A673 (cell line): Measurements from ENCODE around the gene ADH1B. TPM values are rescaled to one million over a fixed set of nuclear protein-coding genes. Genes with fewer than 3 reads are reported as not detected.

ENCODE experiments used
- BruUV-seq: library from RNA; stranded (reverse); fragments of 400-500 nt; replicated peaks from 2 replicates; lab custom pipeline; 2021; lab: Mats Ljungman, UMichigan
- CTCF ChIA-PET: fragments of 300-600 bp; sonication (Branson Sonifier 250); formaldehyde crosslinking; loops from one replicate; lab custom pipeline; 2022; ENCODE audit warnings: antibody characterized with exemption; lab: Charles Lee
- POLR2A ChIA-PET: fragments of 300-600 bp; sonication (Branson Sonifier 250); formaldehyde crosslinking; loops from one replicate; lab custom pipeline; 2022; ENCODE audit warnings: antibody characterized with exemption; ENCODE audit not compliant: low non-redundant PET; lab: Charles Lee
- DNase-seq: peaks from one replicate; pipeline ENCODE4 v3.0.0-alpha.2; 2015; ENCODE audit warnings: low spot score
- H3K27ac ChIP-seq: fragments of 200-600 bp; sonication (generic); 2 replicates; pipeline ENCODE4 v1.5.1; 2016; ENCODE audit warnings: mixed run types, low read depth, mild to moderate bottlenecking, mixed read lengths, antibody characterized with exemption, low read length; ENCODE audit not compliant: poor library complexity, severe bottlenecking
- H3K27me3 ChIP-seq: fragments of 200-600 bp; sonication (generic); replicated peaks from 2 replicates; pipeline ENCODE4 v1.6.1; 2017; ENCODE audit warnings: mixed run types, low read depth, mild to moderate bottlenecking, mixed read lengths, antibody characterized with exemption, low read length; ENCODE audit not compliant: insufficient read depth, poor library complexity
- H3K36me3 ChIP-seq: fragments of 200-600 bp; sonication (generic); 2 replicates; pipeline ENCODE4 v1.6.1; 2016; ENCODE audit warnings: mixed run types, mild to moderate bottlenecking, mixed read lengths, antibody characterized with exemption, low read length; ENCODE audit not compliant: insufficient read depth, poor library complexity, severe bottlenecking
- H3K4me1 ChIP-seq: fragments of 200-600 bp; sonication (generic); 2 replicates; pipeline ENCODE4 v1.6.1; 2017; ENCODE audit warnings: mixed run types, mild to moderate bottlenecking, mixed read lengths, antibody characterized with exemption, low read length; ENCODE audit not compliant: insufficient read depth, poor library complexity, severe bottlenecking
- H3K4me3 ChIP-seq: fragments of 200-600 bp; sonication (generic); 2 replicates; pipeline ENCODE4 v1.5.1; 2016; ENCODE audit warnings: low read depth, mixed run types, mild to moderate bottlenecking, mixed read lengths, low read length; ENCODE audit not compliant: poor library complexity, severe bottlenecking
- H3K9me3 ChIP-seq: fragments of 200-600 bp; sonication (generic); 2 replicates; pipeline ENCODE4 v1.6.1; 2016; ENCODE audit warnings: mixed run types, low read depth, mild to moderate bottlenecking, mixed read lengths, antibody characterized with exemption, low read length; ENCODE audit not compliant: poor library complexity, severe bottlenecking
- EZH2 ChIP-seq: fragments of 200-600 bp; sonication (generic); IDR thresholded peaks from 2 replicates; pipeline ENCODE4 v1.6.1; 2017; ENCODE audit warnings: borderline replicate concordance, low read depth, mild to moderate bottlenecking, mixed read lengths, antibody characterized with exemption, low read length; ENCODE audit not compliant: poor library complexity, severe bottlenecking
- intact Hi-C: fragments of 100-400 bp; cut with micrococcal nuclease; formaldehyde crosslinking; loops from one replicate; pipeline ENCODE4 v1.10.0; 2022; ENCODE audit not compliant: unreplicated experiment
- total RNA-seq: library from RNA; stranded (reverse); gene quantifications from 2 replicates; pipeline ENCODE4 v1.2.3, GENCODE V29; 2021
- TF ChIP-seq, protein P1 (sequence below): fragments of 300-800, 200-600 bp; sonication (generic); conservative IDR thresholded peaks from 2 replicates; pipeline ENCODE4 v1.5.1; 2017; ENCODE audit warnings: low read depth, mild to moderate bottlenecking, antibody characterized with exemption, low read length, moderate library complexity, mixed read lengths

The ADH1B gene
- total RNA-seq, 1 experiment from 2014 or later: not detected

GRCh38 chr4:99341426-99341825, 20.2 kb upstream of the ADH1B start:
- TF ChIP-seq, protein P1, sequence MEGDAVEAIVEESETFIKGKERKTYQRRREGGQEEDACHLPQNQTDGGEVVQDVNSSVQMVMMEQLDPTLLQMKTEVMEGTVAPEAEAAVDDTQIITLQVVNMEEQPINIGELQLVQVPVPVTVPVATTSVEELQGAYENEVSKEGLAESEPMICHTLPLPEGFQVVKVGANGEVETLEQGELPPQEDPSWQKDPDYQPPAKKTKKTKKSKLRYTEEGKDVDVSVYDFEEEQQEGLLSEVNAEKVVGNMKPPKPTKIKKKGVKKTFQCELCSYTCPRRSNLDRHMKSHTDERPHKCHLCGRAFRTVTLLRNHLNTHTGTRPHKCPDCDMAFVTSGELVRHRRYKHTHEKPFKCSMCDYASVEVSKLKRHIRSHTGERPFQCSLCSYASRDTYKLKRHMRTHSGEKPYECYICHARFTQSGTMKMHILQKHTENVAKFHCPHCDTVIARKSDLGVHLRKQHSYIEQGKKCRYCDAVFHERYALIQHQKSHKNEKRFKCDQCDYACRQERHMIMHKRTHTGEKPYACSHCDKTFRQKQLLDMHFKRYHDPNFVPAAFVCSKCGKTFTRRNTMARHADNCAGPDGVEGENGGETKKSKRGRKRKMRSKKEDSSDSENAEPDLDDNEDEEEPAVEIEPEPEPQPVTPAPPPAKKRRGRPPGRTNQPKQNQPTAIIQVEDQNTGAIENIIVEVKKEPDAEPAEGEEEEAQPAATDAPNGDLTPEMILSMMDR: no peak
- no peak for TF ChIP-seq EZH2
- no TSS peak for BruUV-seq
- intact Hi-C loops: no loop called here

DNA sequence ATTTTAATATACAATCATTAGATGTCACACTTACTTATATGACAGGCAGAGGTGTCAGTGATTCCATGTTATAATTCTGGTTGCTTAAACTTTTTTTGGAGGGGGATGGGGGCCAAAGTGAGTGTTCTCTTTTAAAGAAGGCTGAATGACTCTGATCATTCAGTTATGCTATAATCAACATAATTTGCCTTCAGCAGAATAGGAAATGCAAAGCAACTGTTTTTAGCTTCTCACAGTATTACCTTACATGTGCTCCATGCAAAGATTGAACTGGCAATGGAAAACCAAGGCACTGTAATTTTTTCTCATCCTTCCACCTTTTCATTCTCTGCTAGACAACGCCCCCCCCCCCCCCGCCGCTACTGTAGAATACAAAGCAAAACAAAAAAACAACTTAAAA, 18.0 kb upstream of the ADH1B start:
- no TSS peak for BruUV-seq
- ChIA-PET POLR2A (no interaction called here), CTCF (no interaction called here)
- Histone ChIP-seq H3K36me3 (no peaks in the 10 kb centered on the region), H3K4me3 (no peak overlapping the region), H3K27ac (no peak overlapping the region), H3K4me1 (no peaks in the 10 kb centered on the region), H3K27me3 (no peaks in the 10 kb centered on the region), H3K9me3 (no peaks in the 10 kb centered on the region)
- intact Hi-C loops: no loop called here
- no peak for DNase-seq
- no peak for TF ChIP-seq EZH2
- TF ChIP-seq, protein P1: no peak

More at GRCh38 chr4:99341426-99341825, 20.2 kb upstream of the ADH1B start:
- no peaks in the 10 kb centered on the region for H3K36me3 ChIP-seq
- H3K27ac ChIP-seq: no peak overlapping the region
- H3K4me3 ChIP-seq: no peak overlapping the region
- CTCF ChIA-PET: no interaction called here
- no peaks in the 10 kb centered on the region for H3K27me3 ChIP-seq
- no peaks in the 10 kb centered on the region for H3K9me3 ChIP-seq
- DNase-seq: no peak
- POLR2A ChIA-PET: no interaction called here
- H3K4me1 ChIP-seq: no peaks in the 10 kb centered on the region

- CTCF ChIA-PET: no interaction called here
- Histone ChIP-seq H3K27ac (no peak overlapping the region), H3K4me1 (no peaks in the 10 kb centered on the region), H3K27me3 (no peaks in the 10 kb centered on the region), H3K9me3 (no peaks in the 10 kb centered on the region), H3K36me3 (no peaks in the 10 kb centered on the region), H3K4me3 (no peak overlapping the region)
- no peak for DNase-seq
- intact Hi-C loops: no loop called here
- TF ChIP-seq, protein P1: no peak
- no peak for TF ChIP-seq EZH2
- POLR2A ChIA-PET: no interaction called here
- no TSS peak for BruUV-seq
These were observed 15.4 kb upstream of the ADH1B start for GRCh38 chr4:99336553-99336952.
